ACC112 (cell line): ENCODE data around the gene MARS1.
"Not testable (repeated sequence)": the region's sequence is repeated elsewhere in the genome, so short reads cannot be mapped to it uniquely, and the experiment has no call there.

Experiments
- H2AFZ ChIP-seq: fragments of 200-600 bp; sonication (generic); one replicate; pipeline ENCODE4 v1.6.0; 2017; ENCODE audit warnings: antibody characterized with exemption, low read length; ENCODE audit not compliant: unreplicated experiment
- H3K27ac ChIP-seq: fragments of 200-600 bp; sonication (generic); 2 replicates; pipeline ENCODE4 v1.5.1; 2014; ENCODE audit warnings: low read depth, mild to moderate bottlenecking, antibody characterized with exemption, low read length, moderate library complexity
- H3K27me3 ChIP-seq: fragments of 200-600 bp; sonication (generic); 2 replicates; pipeline ENCODE4 v1.6.1; 2014; ENCODE audit warnings: mild to moderate bottlenecking, antibody characterized with exemption, low read length, moderate library complexity, mixed read lengths; ENCODE audit not compliant: insufficient read depth
- H3K36me3 ChIP-seq: fragments of 200-600 bp; sonication (generic); 2 replicates; pipeline ENCODE4 v1.6.1; 2016; ENCODE audit warnings: mild to moderate bottlenecking, antibody characterized with exemption, low read length, moderate library complexity, mixed read lengths; ENCODE audit not compliant: insufficient read depth
- H3K4me1 ChIP-seq: fragments of 200-600 bp; sonication (generic); one replicate; pipeline ENCODE4 v1.6.1; 2016; ENCODE audit warnings: low read length, mixed read lengths; ENCODE audit not compliant: insufficient read depth, unreplicated experiment, control insufficient read depth
- H3K4me3 ChIP-seq: fragments of 200-600 bp; sonication (generic); 2 replicates; pipeline ENCODE4 v1.5.1; 2014; ENCODE audit warnings: mild to moderate bottlenecking, low read depth, low read length
- H3K79me2 ChIP-seq: fragments of 200-600 bp; sonication (generic); one replicate; pipeline ENCODE4 v1.6.0; 2016; ENCODE audit warnings: low read length; ENCODE audit not compliant: control insufficient read depth, unreplicated experiment, insufficient read depth

MARS1 gene

DNA sequence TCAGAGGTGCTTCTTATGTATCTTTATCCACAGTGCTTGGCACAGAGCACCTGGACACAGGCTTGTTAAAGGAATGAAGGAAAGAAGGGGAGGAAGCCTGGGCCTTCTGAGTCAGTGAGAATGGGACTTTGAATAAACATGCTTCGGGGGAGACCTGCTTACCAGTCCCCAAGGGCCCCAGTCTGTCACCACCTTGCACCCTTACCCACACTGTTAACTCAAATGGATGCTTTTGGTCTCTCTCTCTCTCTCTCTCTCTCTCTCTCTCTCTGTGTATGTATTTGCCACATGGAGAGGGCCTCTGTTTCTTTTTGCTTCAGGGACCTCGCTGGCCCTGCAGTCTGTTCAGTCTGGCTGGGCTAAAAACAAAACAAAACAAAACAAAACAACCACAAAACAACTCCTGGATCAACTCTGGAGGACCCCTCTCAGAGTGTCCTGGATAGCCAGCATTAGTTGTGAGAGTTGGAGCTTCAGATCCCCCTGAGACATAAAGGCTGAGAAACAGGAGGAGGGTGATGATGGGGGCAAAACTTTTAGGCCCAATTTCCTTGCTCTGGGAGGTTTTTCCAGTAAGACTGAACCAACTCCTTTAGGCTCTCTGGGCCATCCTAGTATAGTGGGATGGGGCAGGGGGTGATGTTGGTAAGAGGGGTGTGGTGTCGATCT is 63.9 kb downstream of the MARS1 start:
- Histone ChIP-seq H3K36me3 (no peaks in the 10 kb centered on the region), H3K27me3 (peaks cover 8% of the 10 kb centered on the region; the same call in 1 of the 2 replicates), H3K79me2 (peaks cover 2% of the 10 kb centered on the region), H2AFZ (no peak overlapping the region), H3K27ac (no peak overlapping the region), H3K4me3 (no peak overlapping the region), H3K4me1 (peaks cover 14% of the 10 kb centered on the region)

DNA sequence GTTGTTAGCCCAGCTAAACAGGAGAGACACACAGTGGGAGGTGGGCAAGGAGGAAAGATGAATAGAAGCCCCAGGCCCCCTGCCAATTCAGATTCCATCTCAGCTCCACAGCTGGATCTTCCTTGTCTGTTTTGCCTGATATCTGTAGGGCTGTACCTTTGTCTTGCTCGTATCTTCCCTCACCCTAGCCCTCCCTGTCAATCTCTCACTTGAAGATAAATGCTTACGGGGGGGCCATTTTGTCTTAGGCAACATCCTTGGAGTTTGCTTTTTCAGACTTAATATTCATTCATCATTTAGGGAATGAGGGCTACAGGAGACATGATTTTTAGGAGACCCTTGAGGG is 64.4 kb downstream of the MARS1 start:
- no peaks in the 10 kb centered on the region for H3K79me2 ChIP-seq
- H2AFZ ChIP-seq = no peak overlapping the region
- peaks cover 14% of the 10 kb centered on the region for H3K4me1 ChIP-seq
- peaks cover 8% of the 10 kb centered on the region; the same call in 1 of the 2 replicates for H3K27me3 ChIP-seq
- no peak overlapping the region for H3K4me3 ChIP-seq
- H3K27ac ChIP-seq = no peak overlapping the region
- no peaks in the 10 kb centered on the region for H3K36me3 ChIP-seq

DNA sequence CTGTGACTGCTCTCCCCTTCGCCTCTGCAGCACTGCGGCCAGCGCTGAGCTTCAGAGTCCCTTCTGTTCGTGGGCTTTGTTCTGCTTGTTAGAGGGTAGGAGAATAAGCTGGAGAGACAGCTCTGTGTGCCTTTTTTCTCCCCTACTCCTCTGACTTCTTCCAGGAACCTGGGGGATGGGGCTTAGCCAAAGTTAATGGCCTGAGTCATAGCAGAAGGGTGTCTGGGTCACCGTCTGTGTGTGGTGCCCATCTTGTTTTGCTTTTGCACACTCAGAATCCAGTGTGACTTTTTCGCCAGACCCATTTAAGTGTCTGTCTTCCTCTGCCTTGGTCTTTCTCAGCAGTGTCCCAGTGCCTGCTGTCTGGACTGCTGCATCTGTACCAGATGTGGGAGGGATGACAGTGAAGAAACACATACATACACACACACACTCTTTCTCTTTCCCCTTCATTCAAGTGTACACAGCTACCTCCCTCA is 65.0 kb downstream of the MARS1 start:
- H3K36me3 ChIP-seq = no peaks in the 10 kb centered on the region
- peaks cover 14% of the 10 kb centered on the region for H3K4me1 ChIP-seq
- peaks cover 8% of the 10 kb centered on the region; the same call in 1 of the 2 replicates for H3K27me3 ChIP-seq
- no peak overlapping the region for H3K27ac ChIP-seq
- H3K4me3 ChIP-seq = no peak overlapping the region
- H3K79me2 ChIP-seq = no peaks in the 10 kb centered on the region
- H2AFZ ChIP-seq = no peak overlapping the region

DNA sequence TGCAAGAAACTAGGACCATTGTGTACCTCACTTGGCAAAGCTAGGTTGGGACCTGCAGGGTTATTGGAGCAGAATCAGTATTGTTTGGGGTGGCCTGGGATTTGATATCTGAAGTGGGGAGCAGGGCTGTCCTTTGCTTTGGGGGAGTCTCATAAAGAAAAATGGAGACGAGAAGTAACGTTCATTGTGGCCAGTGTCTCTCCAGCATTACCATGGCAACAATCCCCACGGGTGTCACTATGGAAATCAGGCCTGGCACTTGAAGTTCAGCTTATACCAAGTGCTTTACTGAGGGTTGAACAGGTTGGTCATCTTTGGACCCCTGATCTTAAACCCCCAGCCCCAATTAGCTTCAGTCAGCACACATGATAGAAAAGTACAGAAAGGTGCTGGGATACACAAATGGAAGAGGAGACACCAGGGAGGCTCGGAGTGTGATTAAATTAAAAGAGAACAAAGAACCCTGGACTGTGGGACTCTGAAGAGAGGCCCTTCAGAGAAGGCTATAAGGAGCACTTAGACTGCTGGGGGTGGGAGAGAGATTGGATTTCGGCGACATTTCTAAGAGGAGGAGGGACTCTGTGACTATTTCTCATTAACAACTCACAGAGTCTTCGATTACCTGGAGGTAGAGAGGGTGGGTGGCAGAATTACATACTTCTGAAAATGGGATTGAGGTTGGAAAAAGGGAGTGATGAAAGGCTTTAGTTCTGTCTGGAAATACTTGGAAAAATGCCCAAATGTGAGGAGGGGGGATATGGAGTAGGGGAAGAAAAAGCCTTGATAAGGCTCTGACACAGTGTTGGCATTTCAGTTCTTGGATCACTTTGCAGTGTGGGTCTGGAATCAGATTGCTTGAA is 65.7 kb downstream of the MARS1 start:
- no peaks in the 10 kb centered on the region for H3K36me3 ChIP-seq
- H2AFZ ChIP-seq = no peak overlapping the region
- no peak overlapping the region for H3K4me3 ChIP-seq
- peaks cover 8% of the 10 kb centered on the region; the same call in 1 of the 2 replicates for H3K27me3 ChIP-seq
- H3K27ac ChIP-seq = no peak overlapping the region
- peaks cover 14% of the 10 kb centered on the region for H3K4me1 ChIP-seq
- H3K79me2 ChIP-seq = no peaks in the 10 kb centered on the region

DNA sequence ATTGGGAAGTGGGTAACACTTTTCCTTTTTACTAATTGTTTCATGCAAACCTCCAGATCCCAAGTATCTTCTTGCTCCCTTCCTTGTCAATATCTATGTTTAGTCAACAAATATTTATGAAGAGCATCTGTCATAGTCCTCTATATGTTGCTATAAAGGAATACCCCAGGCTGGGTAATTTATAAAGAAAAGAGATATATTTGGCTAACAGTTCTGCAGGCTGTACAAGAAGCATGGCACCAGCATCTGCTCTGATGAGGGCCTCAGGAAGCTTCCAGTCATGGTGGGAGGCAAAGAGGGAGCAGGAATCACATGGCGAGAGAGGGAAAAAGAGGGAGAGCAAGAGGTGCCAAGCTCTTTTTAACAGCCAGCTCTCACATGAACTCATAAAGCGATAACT is 66.6 kb downstream of the MARS1 start:
- Histone ChIP-seq H3K27me3 (peaks cover under 1% of the 10 kb centered on the region; the same call in 1 of the 2 replicates), H2AFZ (no peak overlapping the region), H3K4me3 (no peak overlapping the region), H3K4me1 (peaks cover 14% of the 10 kb centered on the region), H3K27ac (no peak overlapping the region), H3K36me3 (no peaks in the 10 kb centered on the region), H3K79me2 (no peaks in the 10 kb centered on the region)

DNA sequence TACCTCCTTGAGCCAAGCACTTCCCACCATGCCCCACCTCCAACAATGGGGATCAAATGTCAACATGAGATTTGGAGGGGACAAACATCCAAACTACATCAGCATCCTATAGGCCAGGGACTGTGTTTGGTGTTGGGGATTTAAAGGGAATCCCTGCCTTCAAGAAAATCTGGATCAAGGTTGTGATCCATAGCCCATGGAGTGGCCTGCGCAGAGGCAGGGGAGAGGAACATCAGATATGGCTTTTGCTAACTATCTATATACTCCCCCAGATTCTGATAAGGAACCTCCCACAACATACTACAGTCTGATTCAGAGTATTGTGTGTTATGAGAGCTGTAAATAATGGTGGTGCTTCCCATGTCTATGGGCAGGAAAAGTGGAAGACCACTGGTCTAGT is 67.0 kb downstream of the MARS1 start:
- Histone ChIP-seq H3K36me3 (no peaks in the 10 kb centered on the region), H3K4me1 (peaks cover 14% of the 10 kb centered on the region), H2AFZ (no peak overlapping the region), H3K27me3 (no peaks in the 10 kb centered on the region; the same call in 1 of the 2 replicates), H3K27ac (no peak overlapping the region), H3K79me2 (no peaks in the 10 kb centered on the region), H3K4me3 (no peak overlapping the region)

DNA sequence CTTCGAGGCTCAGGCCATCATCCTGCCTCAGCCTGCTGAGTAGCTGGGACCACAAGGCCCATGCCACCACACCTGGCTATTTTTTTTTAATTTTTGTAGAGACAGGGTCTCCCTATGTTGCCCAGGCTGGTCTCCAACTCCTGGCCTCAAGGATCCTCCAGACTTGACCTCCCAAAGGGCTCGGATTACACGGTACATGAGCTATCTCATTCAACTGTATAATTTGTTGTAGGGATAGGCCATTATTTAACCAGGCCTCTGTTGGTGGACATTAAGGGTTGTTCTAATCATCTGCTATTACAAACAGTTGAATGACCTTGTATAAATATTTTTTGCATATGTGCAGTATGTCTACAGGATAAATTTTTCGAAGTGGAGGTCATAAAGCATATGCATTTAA is 71.0 kb downstream of the MARS1 start:
- no peaks in the 10 kb centered on the region for H3K79me2 ChIP-seq
- no peak overlapping the region for H3K27ac ChIP-seq
- no peaks in the 10 kb centered on the region for H3K36me3 ChIP-seq
- no peak overlapping the region for H3K4me3 ChIP-seq
- no peaks in the 10 kb centered on the region for H3K4me1 ChIP-seq
- no peak overlapping the region for H2AFZ ChIP-seq
- peaks cover 1% of the 10 kb centered on the region; the same call in 1 of the 2 replicates for H3K27me3 ChIP-seq

DNA sequence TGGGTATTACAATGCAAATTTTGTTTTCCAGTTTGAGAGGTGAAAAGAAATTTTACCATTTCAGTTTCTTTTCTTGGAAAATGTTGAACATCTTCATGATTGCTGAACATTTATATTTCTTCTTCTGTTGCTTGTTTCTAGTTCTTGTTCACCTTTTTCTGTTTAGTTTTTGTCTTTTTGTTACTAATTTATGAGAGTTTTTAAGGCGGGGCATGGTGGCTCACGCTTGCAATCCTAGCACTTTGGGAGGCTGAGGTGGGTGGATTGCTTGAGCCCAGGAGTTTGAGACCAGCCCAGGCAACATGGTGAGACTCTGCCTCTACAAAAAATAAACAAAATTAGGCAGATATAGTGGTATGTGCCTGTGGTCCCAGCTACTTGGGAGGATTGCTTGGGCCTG is 72.6 kb downstream of the MARS1 start:
- Histone ChIP-seq H3K4me3 (no peak overlapping the region), H3K27me3 (peaks cover 10% of the 10 kb centered on the region; the same call in 1 of the 2 replicates)

DNA sequence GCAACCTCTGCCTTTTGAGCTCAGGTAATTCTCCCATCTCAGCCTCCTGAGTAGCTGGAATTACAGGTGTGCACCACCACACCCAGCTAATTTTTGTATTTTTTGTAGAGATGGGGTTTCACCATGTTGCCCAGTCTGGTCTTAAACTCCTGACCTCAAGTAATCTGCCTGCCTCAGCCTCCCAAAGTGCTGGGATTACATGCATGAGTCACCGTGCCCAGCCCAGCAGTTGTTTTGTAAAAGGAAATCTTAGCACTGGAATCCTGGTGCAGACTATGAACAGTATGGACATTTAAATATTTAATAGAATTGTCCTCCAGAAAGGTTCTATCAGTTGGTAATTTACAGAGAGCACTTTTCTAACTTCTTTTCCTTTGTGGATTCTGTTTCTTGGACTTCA is 73.2 kb downstream of the MARS1 start:
- not testable (repeated sequence) for H3K79me2 ChIP-seq, H3K4me1 ChIP-seq, H2AFZ ChIP-seq, H3K4me3 ChIP-seq, H3K36me3 ChIP-seq, H3K27ac ChIP-seq
- peaks cover 10% of the 10 kb centered on the region; the same call in 1 of the 2 replicates for H3K27me3 ChIP-seq

More for the DNA sequence above, 72.6 kb downstream of the MARS1 start:
- H3K36me3 ChIP-seq = no peaks in the 10 kb centered on the region
- H3K79me2 ChIP-seq = no peaks in the 10 kb centered on the region
- H3K27ac ChIP-seq = no peak overlapping the region
- H3K4me1 ChIP-seq = no peaks in the 10 kb centered on the region
- H2AFZ ChIP-seq = no peak overlapping the region

DNA sequence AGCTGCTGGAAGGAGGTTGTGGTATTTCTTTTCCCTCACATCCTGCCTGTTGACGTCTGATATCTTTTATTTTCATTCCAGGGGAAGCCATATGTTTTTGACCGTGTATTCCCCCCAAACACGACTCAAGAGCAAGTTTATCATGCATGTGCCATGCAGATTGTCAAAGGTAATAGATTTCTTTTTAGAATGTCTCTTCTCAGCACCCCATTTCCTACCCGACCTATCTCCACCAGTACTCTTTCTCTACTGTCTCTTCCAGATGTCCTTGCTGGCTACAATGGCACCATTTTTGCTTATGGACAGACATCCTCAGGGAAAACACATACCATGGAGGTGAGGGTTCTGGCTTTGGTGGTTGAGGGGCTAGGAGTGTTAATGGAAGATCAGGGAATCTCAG is 75.5 kb downstream of the MARS1 start:
- H3K79me2 ChIP-seq = no peaks in the 10 kb centered on the region
- H3K4me1 ChIP-seq = no peaks in the 10 kb centered on the region
- H3K27ac ChIP-seq = no peak overlapping the region
- no peaks in the 10 kb centered on the region for H3K36me3 ChIP-seq
- H3K27me3 ChIP-seq = peaks cover 10% of the 10 kb centered on the region; the same call in 1 of the 2 replicates
- H3K4me3 ChIP-seq = no peak overlapping the region
- no peak overlapping the region for H2AFZ ChIP-seq
